K562 (cell line): ENCODE data around the gene DENND1A. TPM values are rescaled to one million over a fixed set of nuclear protein-coding genes. Genes with fewer than 3 reads are reported as not detected.
A peak's percentile ranks its signal among the peaks of the same experiment; 100 is the strongest.

Experiments
- ARID3B ChIP-seq: fragments of 250-450 bp; sonication (Bioruptor Pico); IDR thresholded peaks from 2 replicates; pipeline ENCODE4 v1.4.0; 2020; ENCODE audit warnings: borderline replicate concordance
- ATF4 ChIP-seq: fragments of 450-650 bp; formaldehyde crosslinking; IDR thresholded peaks from 2 replicates; pipeline ENCODE4 v1.4.0; 2022; ENCODE audit warnings: mild to moderate bottlenecking, moderate library complexity
- C11orf30 ChIP-seq: fragments of 450-650 bp; IDR thresholded peaks from 2 replicates; pipeline ENCODE4 v1.6.1; 2016; ENCODE audit warnings: low read depth, mild to moderate bottlenecking
- EWSR1 ChIP-seq: fragments of 450-650 bp; IDR thresholded peaks from 2 replicates; pipeline ENCODE4 v1.6.1; 2018; ENCODE audit warnings: borderline replicate concordance, mild to moderate bottlenecking, low read depth, moderate library complexity; ENCODE audit not compliant: partially characterized antibody
- EZH2 ChIP-seq: IDR thresholded peaks from 2 replicates; pipeline ENCODE4 v1.6.1; 2012; ENCODE audit warnings: low read depth, mild to moderate bottlenecking, inconsistent platforms, low read length, borderline replicate concordance
- FOXJ2 ChIP-seq: fragments of 200-800 bp; sonication (Bioruptor generic); IDR thresholded peaks from 2 replicates; pipeline ENCODE4 v1.6.1; 2016; ENCODE audit warnings: missing genetic modification characterization, missing compliant biosample characterization
- GABPB2 ChIP-seq: fragments of 250-450 bp; sonication (Bioruptor Pico); conservative IDR thresholded peaks from 2 replicates; pipeline ENCODE4 v1.5.1; 2021; ENCODE audit warnings: mild to moderate bottlenecking
- HMG20A ChIP-seq: fragments of 450-650 bp; formaldehyde crosslinking; conservative IDR thresholded peaks from 2 replicates; pipeline ENCODE4 v1.4.0; 2020; ENCODE audit warnings: mild to moderate bottlenecking, mixed read lengths
- IRF9 ChIP-seq: fragments of 450-650 bp; IDR thresholded peaks from 2 replicates; pipeline ENCODE4 v1.6.1; 2016; ENCODE audit warnings: missing biosample characterization, missing genetic modification characterization
- MTA3 ChIP-seq: fragments of 450-650 bp; formaldehyde crosslinking; IDR thresholded peaks from 2 replicates; pipeline ENCODE4 v1.6.1; 2017; ENCODE audit warnings: mild to moderate bottlenecking, borderline replicate concordance
- NFATC3 ChIP-seq: fragments of 450-650 bp; IDR thresholded peaks from 2 replicates; pipeline ENCODE4 v1.6.1; 2017; ENCODE audit warnings: mild to moderate bottlenecking
- PHTF2 ChIP-seq: fragments of 250-450 bp; sonication (Bioruptor Pico); IDR thresholded peaks from 2 replicates; pipeline ENCODE4 v1.5.0; 2021; ENCODE audit warnings: mild to moderate bottlenecking
- RBM15 ChIP-seq: fragments of 200-400 bp; formaldehyde crosslinking; IDR thresholded peaks from 2 replicates; pipeline ENCODE4 v1.6.1; 2018; ENCODE audit warnings: mild to moderate bottlenecking, low read length, moderate library complexity; ENCODE audit not compliant: insufficient read depth
- SAP30 ChIP-seq: fragments of 200-600 bp; sonication (generic); IDR thresholded peaks from 2 replicates; pipeline ENCODE4 v1.6.1; 2012; ENCODE audit warnings: borderline replicate concordance, low read depth, mild to moderate bottlenecking, moderate library complexity, low read length, control low read depth, inconsistent platforms; ENCODE audit not compliant: insufficient read depth, poor library complexity, severe bottlenecking
- SMARCA5 ChIP-seq: fragments of 450-650 bp; IDR thresholded peaks from 2 replicates; pipeline ENCODE4 v1.6.1; 2016
- SOX6 ChIP-seq: fragments of 450-650 bp; IDR thresholded peaks from 2 replicates; pipeline ENCODE4 v1.6.1; 2014; ENCODE audit warnings: mild to moderate bottlenecking
- SRF ChIP-seq, 2 experiments: fragments of 250-450, 450-650 bp in 1 of 2; sonication (Bioruptor Pico) in 1 of 2; sonication (generic) in 1 of 2; formaldehyde crosslinking; IDR thresholded peaks; 2 replicates each; pipeline versions ENCODE4 v1.5.0 to v1.5.1; 2020 to 2022; ENCODE audit warnings: mild to moderate bottlenecking in 1 of 2, missing genetic modification reagents in 1 of 2
- ZFX ChIP-seq: sonication (generic); formaldehyde crosslinking; IDR thresholded peaks from 2 replicates; pipeline ENCODE4 v1.8.0; 2022; ENCODE audit warnings: mild to moderate bottlenecking, missing genetic modification reagents, moderate library complexity
- ZNF232 ChIP-seq: sonication (generic); formaldehyde crosslinking; IDR thresholded peaks from 2 replicates; pipeline ENCODE4 v1.8.0; 2022; ENCODE audit warnings: mild to moderate bottlenecking, missing genetic modification reagents
- ZNF24 ChIP-seq: fragments of 450-650 bp; IDR thresholded peaks from 2 replicates; pipeline ENCODE4 v1.6.1; 2016
- ZNF431 ChIP-seq: sonication (generic); formaldehyde crosslinking; IDR thresholded peaks from 2 replicates; pipeline ENCODE4 v1.8.0; 2022; ENCODE audit warnings: mild to moderate bottlenecking, missing genetic modification reagents
- ZNF584 ChIP-seq: fragments of 200-800 bp; sonication (Bioruptor generic); IDR thresholded peaks from 2 replicates; pipeline ENCODE4 v1.6.1; 2016; ENCODE audit warnings: low read depth, mild to moderate bottlenecking, missing genetic modification characterization, missing compliant biosample characterization
- ZNF740 ChIP-seq, 3 experiments: fragments of 200-800 bp in 1 of 3; sonication (Bioruptor generic) in 1 of 3; sonication (generic) in 1 of 3; formaldehyde crosslinking in 1 of 3; IDR thresholded peaks; 2 replicates each; pipeline versions ENCODE4 v1.6.1 to v1.8.0; 2016 to 2022; ENCODE audit warnings: mild to moderate bottlenecking in 2 of 3, missing compliant biosample characterization in 2 of 3, missing genetic modification characterization in 2 of 3, missing genetic modification reagents in 1 of 3
- ZNF764 ChIP-seq: fragments of 250-450 bp; sonication (Bioruptor Pico); IDR thresholded peaks from 2 replicates; pipeline ENCODE4 v1.4.0; 2020; ENCODE audit warnings: low read depth, mild to moderate bottlenecking, moderate library complexity
- ZNF79 ChIP-seq: fragments of 250-450 bp; sonication (Bioruptor Pico); IDR thresholded peaks from 2 replicates; pipeline ENCODE4 v1.4.0; 2020; ENCODE audit warnings: low read depth, mild to moderate bottlenecking, moderate library complexity
- polyA plus RNA-seq, 8 experiments: library from polyadenylated mRNA; depleted of rRNA in 4 of 8; stranded (reverse) in 5 of 8; unstranded in 3 of 8; fragments of >200 nt; fragmentation: Nextera tagmentation in 2 of 8; fragmentation: Illumina TruSeq in 1 of 8; extraction: Ambion mirVana in 2 of 8; extraction: Trizol in 1 of 8; gene quantifications; 2 replicates each; pipeline versions ENCODE4 v1.2.1 to v1.2.3, GENCODE V29; 2011 to 2014; ENCODE audit warnings: inconsistent platforms in 1 of 8, missing spikeins in 1 of 8
- total RNA-seq, 7 experiments: library from RNA; depleted of rRNA in 6 of 7; stranded (reverse); fragments of >200 nt in 6 of 7; fragmentation: Illumina TruSeq in 2 of 7; extraction: Trizol in 2 of 7; gene quantifications; 2 replicates each; pipeline versions ENCODE4 v1.2.1 to v1.2.3, GENCODE V29; 2011 to 2021; ENCODE audit warnings: low replicate concordance in 1 of 7

DENND1A gene
- total and polyA plus RNA-seq, 9 of the 15 experiments (the other 6 are each of a cell fraction or from before 2014, with no cell fraction given) = 7.6 to 29.5 (median 15.7) TPM

- TF ChIP-seq ZNF431 (CRISPR knock-in tag) = 0 out of 2 replicates have a peak, but pooled peaks have one; percentile 45
- no peak for TF ChIP-seq ZNF764
- no peak for TF ChIP-seq MTA3
- peak; percentile 29 for TF ChIP-seq SAP30
- no peak for TF ChIP-seq PHTF2
- TF ChIP-seq NFATC3 = no peak
- no peak for TF ChIP-seq RBM15
- TF ChIP-seq ZFX (CRISPR knock-in tag) = peak; percentile 72
- 0 out of 2 replicates have a peak, but pooled peaks have one; percentile 11 for TF ChIP-seq SOX6
- no peak for TF ChIP-seq ATF4 (CRISPR knock-in tag)
- TF ChIP-seq C11orf30 = no peak
- no peak for TF ChIP-seq ZNF584 (CRISPR knock-in tag)
- no peak for TF ChIP-seq FOXJ2 (tag)
- no peak for TF ChIP-seq HMG20A
- TF ChIP-seq ZNF740 (CRISPR knock-in tag; IDR thresholded peaks at IDR 0.05) = no peak
- TF ChIP-seq ZNF740 (tag; IDR thresholded peaks at IDR 0.05) = no peak
- peak; percentile 77 for TF ChIP-seq ZNF24
- no peak for TF ChIP-seq IRF9 (tag)
- TF ChIP-seq SRF (CRISPR knock-in tag; IDR thresholded peaks at IDR 0.05) = peak; percentile 40 to 59; a peak in 1 of 4 replicates
- TF ChIP-seq ARID3B = no peak
- no peak for TF ChIP-seq GABPB2 (CRISPR knock-in tag)
- 0 out of 2 replicates have a peak, but pooled peaks have one; percentile 20 for TF ChIP-seq ZNF232
- TF ChIP-seq EWSR1 = no peak
- TF ChIP-seq SMARCA5 = no peak
- TF ChIP-seq EZH2 = no peak
- TF ChIP-seq ZNF79 (CRISPR knock-in tag) = no peak
Observed at GRCh38 chr9:123929177-123929869, 603 bp downstream of the DENND1A start (continued).
